OCI-LY1 (cell line): ENCODE data around the gene KSR1.

Source experiments
- H2AFZ ChIP-seq: fragments of 200-600 bp; sonication (generic), shearing (Covaris generic); 2 replicates; pipeline ENCODE4 v1.6.0; 2014; ENCODE audit warnings: antibody characterized with exemption, mild to moderate bottlenecking, low read length
- H3F3A ChIP-seq: fragments of 200-600 bp; sonication (generic), shearing (Covaris generic); 2 replicates; pipeline ENCODE4 v1.6.0; 2014; ENCODE audit warnings: mild to moderate bottlenecking, antibody characterized with exemption, low read length, moderate library complexity; ENCODE audit not compliant: insufficient read depth
- H3K27ac ChIP-seq: fragments of 200-600 bp; sonication (generic); 2 replicates; pipeline ENCODE4 v1.5.1; 2014; ENCODE audit warnings: low read length, mixed run types, mild to moderate bottlenecking, low read depth; ENCODE audit not compliant: poor library complexity, severe bottlenecking
- H3K27me3 ChIP-seq: fragments of 200-600 bp; sonication (generic); 2 replicates; pipeline ENCODE4 v1.6.0; 2014; ENCODE audit warnings: antibody characterized with exemption, mild to moderate bottlenecking, low read length, moderate library complexity; ENCODE audit not compliant: insufficient read depth
- H3K36me3 ChIP-seq: fragments of 200-600 bp; sonication (generic); 2 replicates; pipeline ENCODE4 v1.6.1; 2014; ENCODE audit warnings: mild to moderate bottlenecking, antibody characterized with exemption, low read length, moderate library complexity, mixed read lengths; ENCODE audit not compliant: insufficient read depth
- H3K4me1 ChIP-seq: fragments of 200-600 bp; sonication (generic); 2 replicates; pipeline ENCODE4 v1.5.1; 2014; ENCODE audit warnings: mild to moderate bottlenecking, low read length, moderate library complexity; ENCODE audit not compliant: insufficient read depth, severe bottlenecking
- H3K4me2 ChIP-seq: fragments of 200-600 bp; sonication (generic), shearing (Covaris generic); 2 replicates; pipeline ENCODE4 v1.6.1; 2014; ENCODE audit warnings: low read length
- H3K4me3 ChIP-seq: fragments of 200-600 bp; sonication (generic); 2 replicates; pipeline ENCODE4 v1.5.1; 2014; ENCODE audit warnings: low read length, low read depth, mild to moderate bottlenecking, mixed read lengths; ENCODE audit not compliant: poor library complexity, severe bottlenecking
- H3K79me2 ChIP-seq: fragments of 200-600 bp; shearing (Covaris generic); 2 replicates; pipeline ENCODE4 v1.6.1; 2016; ENCODE audit warnings: mixed run types, low read length, mixed read lengths; ENCODE audit not compliant: insufficient read depth
- H3K9ac ChIP-seq: fragments of 200-600 bp; sonication (generic), shearing (Covaris generic); 2 replicates; pipeline ENCODE4 v1.6.1; 2014; ENCODE audit warnings: mild to moderate bottlenecking, low read length, mixed read lengths
- H3K9me2 ChIP-seq: fragments of 200-600 bp; sonication (generic), shearing (Covaris generic); 2 replicates; pipeline ENCODE4 v1.6.1; 2014; ENCODE audit warnings: low read depth, mild to moderate bottlenecking, low read length, mixed read lengths
- H3K9me3 ChIP-seq: fragments of 200-600 bp; shearing (Covaris generic); 2 replicates; pipeline ENCODE4 v1.6.1; 2014; ENCODE audit warnings: low read length, mixed read lengths
- H4K20me1 ChIP-seq: fragments of 200-600 bp; sonication (generic), shearing (Covaris generic); 2 replicates; pipeline ENCODE4 v1.6.0; 2016; ENCODE audit warnings: mild to moderate bottlenecking, low read length; ENCODE audit not compliant: insufficient read depth
- EZH2 ChIP-seq: fragments of 200-600 bp; sonication (generic), shearing (Covaris generic); IDR thresholded peaks from 2 replicates; pipeline ENCODE4 v1.8.0; 2017; ENCODE audit warnings: borderline replicate concordance, mixed run types, mild to moderate bottlenecking, antibody characterized with exemption, low read length, moderate library complexity, mixed read lengths
- TF ChIP-seq, protein P1 (sequence below): fragments of 200-600 bp; sonication (generic), shearing (Covaris generic); IDR thresholded peaks from 2 replicates; pipeline ENCODE4 v1.5.1; 2017; ENCODE audit warnings: mild to moderate bottlenecking, antibody characterized with exemption, low read length, moderate library complexity, mixed read lengths

The KSR1 gene

DNA sequence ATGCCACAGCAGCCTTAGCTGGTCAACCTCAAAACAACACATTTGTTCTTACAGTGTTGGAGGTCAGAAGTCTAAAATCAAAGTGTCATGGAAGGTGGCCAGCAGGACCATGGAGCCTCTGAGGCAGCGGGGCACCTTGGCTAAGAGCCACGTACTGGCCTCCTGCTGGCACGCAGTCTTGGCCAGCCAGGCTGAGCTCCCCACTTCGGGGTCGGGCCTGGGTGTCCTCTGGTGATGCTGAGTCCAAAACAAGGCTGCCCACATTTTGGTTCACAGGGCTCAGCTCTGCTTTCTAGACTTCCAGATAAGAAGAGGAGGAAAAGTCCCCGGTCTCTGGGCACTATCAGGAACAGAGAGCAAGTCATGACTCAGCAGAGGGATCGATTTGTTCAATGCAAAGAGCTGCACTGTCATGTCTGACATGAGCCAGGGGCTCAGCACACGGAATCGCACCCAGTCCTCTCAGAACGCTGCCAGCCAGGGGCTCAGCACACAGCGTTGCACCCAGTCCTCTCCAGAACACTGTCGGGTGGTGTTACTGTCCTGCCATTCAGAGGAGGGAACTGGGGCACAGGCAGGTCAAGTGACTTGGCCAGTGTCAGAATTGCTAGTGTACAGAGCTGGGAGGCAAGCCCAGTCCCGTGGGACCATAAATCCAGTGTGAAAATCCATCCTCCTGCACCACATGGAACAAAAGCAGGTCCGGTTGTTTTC, 177.2 kb downstream of the KSR1 start:
- Histone ChIP-seq H3K27me3 (no peaks in the 10 kb centered on the region), H3K4me1 (peaks cover 4% of the 10 kb centered on the region), H3K9ac (no peak overlapping the region), H3K36me3 (no peaks in the 10 kb centered on the region), H3K9me2 (no peaks in the 10 kb centered on the region), H3K4me3 (no peak overlapping the region), H3K27ac (no peak overlapping the region), H3K79me2 (no peaks in the 10 kb centered on the region), H2AFZ (no peak overlapping the region), H3K4me2 (no peak overlapping the region), H3F3A (no peaks in the 10 kb centered on the region), H4K20me1 (no peaks in the 10 kb centered on the region), H3K9me3 (no peaks in the 10 kb centered on the region)
- TF ChIP-seq EZH2: no peak
- TF ChIP-seq, protein P1, sequence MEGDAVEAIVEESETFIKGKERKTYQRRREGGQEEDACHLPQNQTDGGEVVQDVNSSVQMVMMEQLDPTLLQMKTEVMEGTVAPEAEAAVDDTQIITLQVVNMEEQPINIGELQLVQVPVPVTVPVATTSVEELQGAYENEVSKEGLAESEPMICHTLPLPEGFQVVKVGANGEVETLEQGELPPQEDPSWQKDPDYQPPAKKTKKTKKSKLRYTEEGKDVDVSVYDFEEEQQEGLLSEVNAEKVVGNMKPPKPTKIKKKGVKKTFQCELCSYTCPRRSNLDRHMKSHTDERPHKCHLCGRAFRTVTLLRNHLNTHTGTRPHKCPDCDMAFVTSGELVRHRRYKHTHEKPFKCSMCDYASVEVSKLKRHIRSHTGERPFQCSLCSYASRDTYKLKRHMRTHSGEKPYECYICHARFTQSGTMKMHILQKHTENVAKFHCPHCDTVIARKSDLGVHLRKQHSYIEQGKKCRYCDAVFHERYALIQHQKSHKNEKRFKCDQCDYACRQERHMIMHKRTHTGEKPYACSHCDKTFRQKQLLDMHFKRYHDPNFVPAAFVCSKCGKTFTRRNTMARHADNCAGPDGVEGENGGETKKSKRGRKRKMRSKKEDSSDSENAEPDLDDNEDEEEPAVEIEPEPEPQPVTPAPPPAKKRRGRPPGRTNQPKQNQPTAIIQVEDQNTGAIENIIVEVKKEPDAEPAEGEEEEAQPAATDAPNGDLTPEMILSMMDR: no peak

DNA sequence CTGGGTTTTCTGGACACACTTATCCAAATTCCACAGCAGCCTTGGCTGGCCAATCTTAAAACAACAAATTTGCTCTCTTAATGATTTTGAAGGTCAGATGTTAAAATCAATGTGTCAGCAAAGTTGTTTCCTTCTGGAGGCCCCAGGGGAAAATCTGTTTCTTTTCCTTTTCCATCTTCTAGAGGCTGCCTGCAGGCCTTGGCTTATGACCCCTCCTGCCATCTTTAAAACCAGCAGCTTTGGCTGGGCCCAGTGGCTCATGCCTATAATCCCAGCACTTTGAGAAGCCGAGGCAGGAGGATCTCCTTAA, 177.7 kb downstream of the KSR1 start:
- no peaks in the 10 kb centered on the region for H3K27me3 ChIP-seq
- peaks cover 4% of the 10 kb centered on the region for H3K4me1 ChIP-seq
- H3K4me2 ChIP-seq: no peak overlapping the region
- H3K9ac ChIP-seq: no peak overlapping the region
- no peaks in the 10 kb centered on the region for H3K36me3 ChIP-seq
- H3K79me2 ChIP-seq: no peaks in the 10 kb centered on the region
- no peaks in the 10 kb centered on the region for H3F3A ChIP-seq
- H4K20me1 ChIP-seq: no peaks in the 10 kb centered on the region
- H3K9me2 ChIP-seq: no peaks in the 10 kb centered on the region
- H3K27ac ChIP-seq: no peak overlapping the region
- H3K4me3 ChIP-seq: no peak overlapping the region
- H3K9me3 ChIP-seq: no peaks in the 10 kb centered on the region
- no peak overlapping the region for H2AFZ ChIP-seq
- TF ChIP-seq, protein P1: no peak
- TF ChIP-seq EZH2: no peak

DNA sequence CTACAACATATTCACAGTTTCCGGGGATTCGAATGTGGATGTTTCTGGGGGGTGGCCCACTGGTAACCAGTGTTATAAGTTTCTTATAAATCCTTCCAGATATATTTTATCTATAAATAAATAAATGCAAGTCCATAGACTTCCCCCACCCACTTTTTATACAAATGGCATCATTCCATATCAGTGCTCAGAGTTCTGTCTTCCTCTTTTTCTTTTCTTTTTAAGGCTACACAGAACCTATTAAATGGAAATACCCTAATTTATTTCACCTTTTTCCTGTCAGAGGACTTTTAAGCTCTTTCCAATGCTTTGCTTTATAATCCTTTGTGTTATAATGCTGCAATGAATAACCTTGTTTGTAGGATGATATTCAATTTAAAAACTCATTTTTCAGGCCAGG, 178.5 kb downstream of the KSR1 start:
- Histone ChIP-seq H2AFZ (no peak overlapping the region), H3F3A (no peaks in the 10 kb centered on the region), H3K27me3 (no peaks in the 10 kb centered on the region), H3K4me1 (peaks cover 4% of the 10 kb centered on the region), H3K9ac (no peak overlapping the region), H3K9me3 (no peaks in the 10 kb centered on the region), H3K79me2 (no peaks in the 10 kb centered on the region), H3K9me2 (no peaks in the 10 kb centered on the region), H3K27ac (no peak overlapping the region), H3K4me2 (no peak overlapping the region), H3K36me3 (no peaks in the 10 kb centered on the region), H3K4me3 (no peak overlapping the region), H4K20me1 (no peaks in the 10 kb centered on the region)
- TF ChIP-seq, protein P1: no peak
- TF ChIP-seq EZH2: no peak
